Esophagus muscularis mucosa (tissue), 3 donors: Measurements from ENCODE around the gene DCTD.

Experiments used
- CTCF ChIP-seq, 3 experiments: fragments of 200-600 bp in 2 of 3; fragments of 450-650 bp in 1 of 3; sonication (generic) in 2 of 3; IDR thresholded peaks; one replicate each; pipeline ENCODE4 v1.5.1; 2017 to 2019; ENCODE audit warnings: antibody characterized with exemption in 3 of 3, mild to moderate bottlenecking in 2 of 3, moderate library complexity in 1 of 3
- POLR2A ChIP-seq: fragments of 450-650 bp; IDR thresholded peaks from one replicate; pipeline ENCODE4 v1.6.1; 2017; ENCODE audit warnings: antibody characterized with exemption, moderate library complexity, mild to moderate bottlenecking, low read depth
- POLR2AphosphoS5 ChIP-seq, 2 donors: sonication (generic); formaldehyde crosslinking; IDR thresholded peaks; one replicate each; pipeline ENCODE4 v1.6.1; 2017; ENCODE audit warnings: antibody characterized with exemption in 2 of 2

GRCh38 chr4:182960228-182960627, 43.0 kb upstream of the DCTD start:
- TF ChIP-seq POLR2A = no peak
- no peak for TF ChIP-seq CTCF (IDR thresholded peaks at IDR 0.05)
- TF ChIP-seq POLR2AphosphoS5 (IDR thresholded peaks at IDR 0.05) = no peak
